Measurements from ENCODE around the gene IL18BP.

The IL18BP gene

DNA sequence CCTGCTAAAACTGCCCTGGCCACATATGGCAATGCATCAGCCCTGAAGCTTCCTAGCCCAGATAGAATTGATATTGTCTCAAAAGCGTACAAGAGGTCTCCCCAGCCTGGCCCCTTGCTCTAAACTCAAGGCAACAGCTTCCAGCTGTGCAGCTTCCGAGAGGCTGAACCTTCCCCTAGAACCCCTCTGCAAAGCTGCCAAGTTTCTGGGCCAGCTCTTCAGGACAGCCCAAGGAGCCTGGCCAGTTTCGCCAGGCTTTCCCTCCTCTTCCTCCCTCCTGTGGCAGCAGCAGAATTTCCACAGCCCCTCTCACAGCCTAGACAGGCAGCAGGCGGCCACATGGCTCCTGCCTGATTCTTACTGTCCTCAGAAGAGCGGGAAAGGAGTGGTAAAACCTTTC is 47.1 kb downstream of the IL18BP start:
- H2AFZ ChIP-seq (ENCODE audit: low read depth, low read length) = no peak overlapping the region
- DNase-seq (no peak), ATAC-seq (ENCODE audit: insufficient read depth, low read depth) (no peak)
- peaks cover 12% of the 10 kb centered on the region; the same call in 1 of the 2 replicates for H4K20me1 ChIP-seq (ENCODE audit: insufficient read depth, low read length)
- H3K27ac ChIP-seq (ENCODE audit: low read length) = no peak overlapping the region
- no peak overlapping the region for H3K9ac ChIP-seq (ENCODE audit: low read depth, low read length)
- H3K36me3 ChIP-seq (ENCODE audit: insufficient read depth, low read length) = peaks cover 46% of the 10 kb centered on the region
- H3K4me1 ChIP-seq (ENCODE audit: insufficient read depth, low read length) = peaks cover 41% of the 10 kb centered on the region
- no peaks in the 10 kb centered on the region for H3K9me3 ChIP-seq (ENCODE audit: insufficient read depth, low read length, severe bottlenecking)
- no peaks in the 10 kb centered on the region for H3K27me3 ChIP-seq (ENCODE audit: insufficient read depth, low read length, poor library complexity)
- TF ChIP-seq EZH2 (IDR thresholded peaks at IDR 0.05; ENCODE audit: borderline replicate concordance, low read depth, low read length, severe bottlenecking) = no peak
- TF ChIP-seq, protein P1, sequence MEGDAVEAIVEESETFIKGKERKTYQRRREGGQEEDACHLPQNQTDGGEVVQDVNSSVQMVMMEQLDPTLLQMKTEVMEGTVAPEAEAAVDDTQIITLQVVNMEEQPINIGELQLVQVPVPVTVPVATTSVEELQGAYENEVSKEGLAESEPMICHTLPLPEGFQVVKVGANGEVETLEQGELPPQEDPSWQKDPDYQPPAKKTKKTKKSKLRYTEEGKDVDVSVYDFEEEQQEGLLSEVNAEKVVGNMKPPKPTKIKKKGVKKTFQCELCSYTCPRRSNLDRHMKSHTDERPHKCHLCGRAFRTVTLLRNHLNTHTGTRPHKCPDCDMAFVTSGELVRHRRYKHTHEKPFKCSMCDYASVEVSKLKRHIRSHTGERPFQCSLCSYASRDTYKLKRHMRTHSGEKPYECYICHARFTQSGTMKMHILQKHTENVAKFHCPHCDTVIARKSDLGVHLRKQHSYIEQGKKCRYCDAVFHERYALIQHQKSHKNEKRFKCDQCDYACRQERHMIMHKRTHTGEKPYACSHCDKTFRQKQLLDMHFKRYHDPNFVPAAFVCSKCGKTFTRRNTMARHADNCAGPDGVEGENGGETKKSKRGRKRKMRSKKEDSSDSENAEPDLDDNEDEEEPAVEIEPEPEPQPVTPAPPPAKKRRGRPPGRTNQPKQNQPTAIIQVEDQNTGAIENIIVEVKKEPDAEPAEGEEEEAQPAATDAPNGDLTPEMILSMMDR (IDR thresholded peaks at IDR 0.05; ENCODE audit: borderline replicate concordance, extremely low read depth, low read length, poor library complexity, severe bottlenecking) = no peak
- no peak overlapping the region for H3K4me3 ChIP-seq (ENCODE audit: low read depth in 1 of 2, low read length in 2 of 2)
- no peak overlapping the region for H3K4me2 ChIP-seq (ENCODE audit: insufficient read depth, low read length)
- H3K79me2 ChIP-seq (ENCODE audit: insufficient read depth, low read length) = peaks cover 96% of the 10 kb centered on the region

DNA sequence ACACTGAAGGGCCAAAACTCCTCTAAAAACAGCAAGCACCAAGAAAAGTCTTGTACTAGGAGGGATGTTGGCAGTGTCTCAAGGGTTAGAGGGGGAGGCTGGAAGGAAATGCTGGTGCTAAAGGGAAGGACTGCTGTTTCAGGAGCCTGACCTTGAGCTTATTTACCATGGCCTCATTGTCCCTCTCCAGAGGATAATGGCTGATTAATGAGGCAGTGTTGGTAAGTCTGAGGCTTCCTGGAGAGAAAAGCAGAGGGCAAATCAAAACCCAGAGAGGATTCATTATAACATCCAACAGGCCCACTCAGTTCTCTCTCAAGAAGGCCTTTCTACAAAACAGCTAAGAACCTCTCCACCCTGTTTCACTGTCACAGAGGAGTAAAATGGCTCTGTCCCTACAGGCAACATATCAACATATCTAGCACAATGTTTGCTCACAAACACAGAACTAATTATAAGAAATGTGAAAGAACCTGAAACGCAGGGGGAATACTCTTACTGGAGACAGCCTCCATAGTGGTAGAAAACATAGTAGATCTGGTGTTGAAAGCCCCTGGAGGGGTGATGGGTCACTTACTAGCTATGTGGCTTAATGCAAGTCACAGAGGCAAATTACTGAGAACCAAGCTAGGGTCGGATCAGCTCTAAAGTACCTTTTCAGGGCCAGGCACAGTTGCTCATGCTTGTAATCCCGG is 50.2 kb downstream of the IL18BP start:
- Histone ChIP-seq H3K79me2 (ENCODE audit: insufficient read depth, low read length) (peaks cover 95% of the 10 kb centered on the region), H3K4me3 (ENCODE audit: low read depth in 1 of 2, low read length in 2 of 2) (no peak overlapping the region), H2AFZ (ENCODE audit: low read depth, low read length) (no peak overlapping the region), H3K9ac (ENCODE audit: low read depth, low read length) (no peak overlapping the region), H3K27ac (ENCODE audit: low read length) (no peak overlapping the region), H3K27me3 (ENCODE audit: insufficient read depth, low read length, poor library complexity) (no peaks in the 10 kb centered on the region), H3K36me3 (ENCODE audit: insufficient read depth, low read length) (peaks cover 64% of the 10 kb centered on the region), H4K20me1 (ENCODE audit: insufficient read depth, low read length) (peaks cover 27% of the 10 kb centered on the region), H3K9me3 (ENCODE audit: insufficient read depth, low read length, severe bottlenecking) (no peaks in the 10 kb centered on the region), H3K4me1 (ENCODE audit: insufficient read depth, low read length) (peaks cover 12% of the 10 kb centered on the region), H3K4me2 (ENCODE audit: insufficient read depth, low read length) (no peak overlapping the region)
- no peak for TF ChIP-seq EZH2 (IDR thresholded peaks at IDR 0.05; ENCODE audit: borderline replicate concordance, low read depth, low read length, severe bottlenecking)
- TF ChIP-seq, protein P1 (IDR thresholded peaks at IDR 0.05; ENCODE audit: borderline replicate concordance, extremely low read depth, low read length, poor library complexity, severe bottlenecking) = no peak
- ATAC-seq (ENCODE audit: insufficient read depth, low read depth) (no peak), DNase-seq (no peak)
